GM21528 (cell line): ENCODE results near the gene PRSS38.

Experiments
- ATAC-seq: cut with Tn5 transposase; IDR thresholded peaks from one replicate; pipeline ENCODE4 v1.9.1; 2021; ENCODE audit warnings: mild to moderate bottlenecking, moderate library complexity; ENCODE audit not compliant: unreplicated experiment, low FRiP score

The PRSS38 gene

GRCh38 chr1:227815468-227816409, at the start of gene PRSS38:
Gene PRSS38, plus strand, starts transcription at chr1:227815675. Its CDS starts 42 bp downstream, at chr1:227815717.
- no peak for ATAC-seq

- ATAC-seq, result no peak
Measured at GRCh38 chr1:227766015-227766634, 49.4 kb upstream of the PRSS38 start.

GRCh38 chr1:227766653-227767277, 48.7 kb upstream of the PRSS38 start:
- no peak for ATAC-seq

- no peak for ATAC-seq
Measured at GRCh38 chr1:227767401-227768124, 47.9 kb upstream of the PRSS38 start.

GRCh38 chr1:227768125-227768439, 47.4 kb upstream of the PRSS38 start:
- no peak for ATAC-seq

GRCh38 chr1:227768640-227769039, 46.8 kb upstream of the PRSS38 start:
- no peak for ATAC-seq

GRCh38 chr1:227769047-227769935, 46.2 kb upstream of the PRSS38 start:
- ATAC-seq, result no peak

GRCh38 chr1:227769936-227770494, 45.5 kb upstream of the PRSS38 start:
- no peak for ATAC-seq

GRCh38 chr1:227770812-227771211, 44.7 kb upstream of the PRSS38 start:
- no peak for ATAC-seq

GRCh38 chr1:227771326-227771725, 44.1 kb upstream of the PRSS38 start:
- ATAC-seq, result no peak

- ATAC-seq, result no peak
Measured at GRCh38 chr1:227771771-227772170, 43.7 kb upstream of the PRSS38 start.

- no peak for ATAC-seq
Measured at GRCh38 chr1:227773558-227773957, 41.9 kb upstream of the PRSS38 start.

- ATAC-seq, result no peak
Measured at GRCh38 chr1:227774051-227774731, 41.3 kb upstream of the PRSS38 start.

- no peak for ATAC-seq
Measured at GRCh38 chr1:227774821-227775661, 40.4 kb upstream of the PRSS38 start.

GRCh38 chr1:227775841-227776240, 39.6 kb upstream of the PRSS38 start:
- ATAC-seq, result no peak

GRCh38 chr1:227776331-227776771, 39.1 kb upstream of the PRSS38 start:
- ATAC-seq, result no peak

- no peak for ATAC-seq
Measured at GRCh38 chr1:227777156-227777555, 38.3 kb upstream of the PRSS38 start.

- ATAC-seq, result no peak
Measured at GRCh38 chr1:227777646-227778045, 37.8 kb upstream of the PRSS38 start.
